Gastroesophageal sphincter (tissue), 4 donors: ENCODE data around the gene KCNF1. TPM values are rescaled to one million over a fixed set of nuclear protein-coding genes. Genes with fewer than 3 reads are reported as not detected.

ENCODE experiments used
- ATAC-seq: fragments of 150-250 bp; one replicate; pipeline ENCODE4 v1.9.1; 2016; ENCODE audit warnings: mild to moderate bottlenecking, moderate library complexity
- H3K27ac ChIP-seq, 4 donors: fragments of 200-600 bp; sonication (generic) in 3 of 4; 1 replicate in 3 of 4; 2 replicates in 1 of 4; pipeline ENCODE4 v1.5.1; 2016 to 2019
- H3K27me3 ChIP-seq: fragments of 200-600 bp; sonication (generic); one replicate; pipeline ENCODE4 v1.5.1; 2019
- H3K36me3 ChIP-seq, 2 donors: fragments of 200-600 bp; sonication (generic); one replicate each; pipeline ENCODE4 v1.5.1; 2019; ENCODE audit warnings: control low read depth in 1 of 2
- H3K4me1 ChIP-seq, 3 donors: fragments of 200-600 bp; sonication (generic); 1 replicate in 2 of 3; 2 replicates in 1 of 3; pipeline ENCODE4 v1.5.1; 2016 to 2019; ENCODE audit warnings: control low read depth in 2 of 3
- H3K4me3 ChIP-seq, 2 donors: fragments of 200-600 bp; sonication (generic); one replicate each; pipeline ENCODE4 v1.5.1; 2019; ENCODE audit warnings: mild to moderate bottlenecking in 1 of 2, moderate library complexity in 1 of 2
- H3K9me3 ChIP-seq, 3 donors: fragments of 200-600 bp; sonication (generic); one replicate each; pipeline ENCODE4 v1.5.1; 2017 to 2019; ENCODE audit warnings: control low read depth in 2 of 3
- CTCF ChIP-seq, 4 experiments: fragments of 200-600 bp in 2 of 4; fragments of 450-650 bp in 2 of 4; sonication (generic) in 1 of 4; IDR thresholded peaks; one replicate each; pipeline ENCODE4 v1.5.1; 2017 to 2019; ENCODE audit warnings: antibody characterized with exemption in 4 of 4, mild to moderate bottlenecking in 2 of 4, moderate library complexity in 2 of 4
- EP300 ChIP-seq: sonication (generic); formaldehyde crosslinking; IDR thresholded peaks from one replicate; pipeline ENCODE4 v1.6.1; 2017; ENCODE audit warnings: antibody characterized with exemption, mild to moderate bottlenecking
- POLR2A ChIP-seq, 2 donors: fragments of 450-650 bp; IDR thresholded peaks; one replicate each; pipeline ENCODE4 v1.6.1; 2017; ENCODE audit warnings: antibody characterized with exemption in 2 of 2, mild to moderate bottlenecking in 2 of 2, moderate library complexity in 1 of 2
- POLR2AphosphoS5 ChIP-seq: sonication (generic); formaldehyde crosslinking; IDR thresholded peaks from one replicate; pipeline ENCODE4 v1.6.1; 2017; ENCODE audit warnings: antibody characterized with exemption
- WGBS, 2 donors: methylation state at CpG; one replicate each; pipeline ENCODE4 v1.1.5; 2018; ENCODE audit warnings: low coverage in 1 of 2; 5-methylcytosine and 5-hydroxymethylcytosine counted together
- total RNA-seq, 4 donors: library from RNA; depleted of rRNA; stranded (reverse); fragments of >200 nt; gene quantifications; one replicate each; pipeline ENCODE4 v1.1.0, GENCODE V29; 2016

KCNF1 gene
- total RNA-seq, 4 donors from 2014 or later, result 6.1 to 47.7 (median 29.1) TPM; not detected in 1

- TF ChIP-seq EP300 (no peak), POLR2A (IDR thresholded peaks at IDR 0.05) (no peak), POLR2AphosphoS5 (no peak), CTCF (IDR thresholded peaks at IDR 0.05) (no peak)
- WGBS, 2 donors, result 56 to 70% methylated on average over 3 of the region's 3 CpGs
- H3K27me3 ChIP-seq, result no peaks in the 10 kb centered on the region
- ATAC-seq, result no peak
- peaks cover 0 to 7% (median 0%) of the 10 kb centered on the region in 3 donors for H3K9me3 ChIP-seq
- no peak overlapping the region for H3K4me3 ChIP-seq
- H3K4me1 ChIP-seq, result no peaks in the 10 kb centered on the region
- no peaks in the 10 kb centered on the region for H3K36me3 ChIP-seq
- no peak overlapping the region for H3K27ac ChIP-seq
Measured at GRCh38 chr2:10876394-10876793, 35.3 kb upstream of the KCNF1 start.

- ATAC-seq, result no peak
- TF ChIP-seq POLR2AphosphoS5 (no peak), EP300 (no peak), CTCF (IDR thresholded peaks at IDR 0.05) (no peak), POLR2A (IDR thresholded peaks at IDR 0.05) (no peak)
- peaks cover 0 to 5% (median 0%) of the 10 kb centered on the region in 3 donors for H3K9me3 ChIP-seq
- no peak overlapping the region for H3K4me3 ChIP-seq
- H3K4me1 ChIP-seq, result no peaks in the 10 kb centered on the region
- H3K27me3 ChIP-seq, result no peaks in the 10 kb centered on the region
- H3K27ac ChIP-seq, result no peak overlapping the region
- 100% methylated on average over 1 of the region's 2 CpGs; no CpG with 5 or more reads in 1 of the 2 donors for WGBS, 2 donors
- no peaks in the 10 kb centered on the region for H3K36me3 ChIP-seq
Measured at GRCh38 chr2:10876963-10877362, 34.8 kb upstream of the KCNF1 start.

DNA sequence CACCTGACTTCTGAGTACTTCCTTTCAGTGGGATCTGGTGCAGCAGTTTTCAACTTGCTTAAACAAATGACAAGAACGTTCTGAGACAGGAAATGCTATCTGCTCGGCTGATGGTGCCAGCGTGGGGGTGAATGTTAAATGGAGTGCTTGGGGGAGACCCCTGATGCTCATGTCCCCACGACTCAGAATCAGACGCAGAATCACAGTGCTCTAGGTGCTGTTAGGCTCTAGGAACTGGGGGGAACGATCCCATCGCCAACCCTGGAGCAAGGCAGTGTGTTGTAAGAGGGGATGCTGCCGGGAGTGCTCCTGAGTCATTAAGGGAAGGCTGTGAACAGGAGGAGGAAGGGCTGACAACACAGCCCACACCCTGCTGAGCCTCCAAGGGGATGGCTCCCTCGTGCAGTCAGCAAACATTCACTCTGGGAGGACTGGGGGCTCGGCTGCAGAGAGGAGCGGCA lies 34.1 kb upstream of the KCNF1 start:
- Histone ChIP-seq H3K9me3 (no peaks in the 10 kb centered on the region), H3K36me3 (no peaks in the 10 kb centered on the region), H3K27ac (no peak overlapping the region), H3K27me3 (no peaks in the 10 kb centered on the region), H3K4me1 (no peaks in the 10 kb centered on the region), H3K4me3 (no peak overlapping the region)
- no peak for ATAC-seq
- 30 to 32% methylated on average over 5 to 6 of the region's 11 CpGs for WGBS, 2 donors
- TF ChIP-seq CTCF (IDR thresholded peaks at IDR 0.05), result no peak
- no peak for TF ChIP-seq POLR2AphosphoS5
- TF ChIP-seq EP300, result no peak
- no peak for TF ChIP-seq POLR2A (IDR thresholded peaks at IDR 0.05)

DNA sequence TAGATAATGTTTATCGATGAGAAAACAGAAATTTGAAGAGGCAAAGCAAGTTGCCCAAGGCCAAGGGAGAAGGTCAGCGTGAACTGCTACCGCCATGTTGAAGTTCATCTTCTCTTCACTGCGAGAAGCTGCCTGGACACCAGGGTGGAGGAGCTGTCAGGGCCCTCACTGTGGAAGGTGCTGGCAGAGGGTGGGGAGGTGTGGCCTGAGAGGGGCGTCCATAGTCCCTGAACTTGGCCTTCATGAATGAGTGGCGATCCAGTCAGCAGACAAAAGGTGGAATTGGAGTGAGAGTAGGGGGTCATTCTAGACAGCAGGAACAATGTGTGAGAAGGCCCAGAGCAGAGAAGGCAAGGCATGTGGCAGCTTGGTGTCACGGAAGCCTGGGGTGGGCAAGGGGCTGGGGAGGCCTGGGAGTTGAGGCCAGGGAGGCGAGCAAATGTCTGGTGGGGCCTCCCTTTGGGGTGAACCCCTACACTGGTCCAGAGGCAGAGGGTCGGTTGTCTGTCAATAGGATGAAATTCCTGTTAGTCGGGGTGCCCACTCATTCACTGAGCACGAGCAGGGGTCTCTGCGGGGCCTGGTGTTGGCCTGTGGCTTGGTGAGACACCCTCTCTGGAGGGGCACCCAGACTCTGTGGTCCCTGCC lies 33.3 kb upstream of the KCNF1 start:
- Histone ChIP-seq H3K27me3 (no peaks in the 10 kb centered on the region), H3K36me3 (no peaks in the 10 kb centered on the region), H3K27ac (no peak overlapping the region), H3K4me1 (no peaks in the 10 kb centered on the region), H3K4me3 (no peak overlapping the region), H3K9me3 (no peaks in the 10 kb centered on the region)
- no peak for ATAC-seq
- 85 to 86% methylated on average over 9 to 10 of the region's 12 CpGs for WGBS, 2 donors
- TF ChIP-seq CTCF (IDR thresholded peaks at IDR 0.05), result no peak
- TF ChIP-seq EP300, result no peak
- no peak for TF ChIP-seq POLR2A (IDR thresholded peaks at IDR 0.05)
- TF ChIP-seq POLR2AphosphoS5, result no peak

DNA sequence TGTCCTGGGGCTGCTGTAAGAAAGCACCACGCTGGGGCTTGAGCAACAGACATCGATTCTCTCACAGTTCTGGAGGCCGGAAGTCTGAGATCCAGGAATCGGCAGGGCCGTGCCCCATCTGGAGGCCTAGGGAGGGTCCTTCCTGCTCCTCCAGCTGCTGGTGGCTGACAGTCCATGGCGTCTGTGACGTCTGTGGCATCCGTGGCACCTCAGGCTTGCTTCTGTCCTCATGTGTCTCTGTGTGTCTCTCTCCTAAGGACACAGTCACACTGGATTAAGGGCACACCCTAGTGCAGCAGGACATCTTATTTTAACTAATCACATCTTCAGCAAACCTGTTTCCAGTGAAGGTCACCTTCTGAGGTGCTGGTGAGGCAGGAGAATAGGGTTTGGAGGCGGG lies 32.6 kb upstream of the KCNF1 start:
- Histone ChIP-seq H3K36me3 (no peaks in the 10 kb centered on the region), H3K27ac (no peak overlapping the region), H3K4me3 (no peak overlapping the region), H3K4me1 (no peaks in the 10 kb centered on the region), H3K9me3 (no peaks in the 10 kb centered on the region), H3K27me3 (no peaks in the 10 kb centered on the region)
- 65 to 71% methylated on average over 4 to 6 of the region's 9 CpGs for WGBS, 2 donors
- no peak for ATAC-seq
- no peak for TF ChIP-seq POLR2AphosphoS5
- TF ChIP-seq EP300, result no peak
- no peak for TF ChIP-seq POLR2A (IDR thresholded peaks at IDR 0.05)
